ENCODE results near the gene ARHGAP29.

Gene ARHGAP29

DNA sequence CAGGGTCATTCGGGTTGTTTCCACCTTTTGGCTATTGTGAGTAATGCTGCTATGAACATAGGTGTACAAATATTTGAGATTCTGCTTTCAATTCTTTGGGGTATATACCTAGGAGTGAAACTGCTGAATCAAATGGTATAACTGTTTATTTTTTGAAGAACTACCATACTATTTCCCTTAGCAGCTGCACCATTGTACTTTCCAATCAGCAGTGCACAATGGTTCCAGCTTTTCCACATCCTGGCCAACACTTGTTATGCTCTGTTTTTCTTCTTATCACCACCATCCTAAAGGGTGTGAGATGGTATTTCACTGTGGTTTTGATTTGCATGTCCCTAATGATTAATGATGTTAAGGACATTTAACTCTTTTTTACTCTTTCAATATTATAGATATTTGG lies 112.8 kb downstream of the ARHGAP29 start:
- DNase-seq (ENCODE audit: low read depth in 2 of 2): no peak

DNA sequence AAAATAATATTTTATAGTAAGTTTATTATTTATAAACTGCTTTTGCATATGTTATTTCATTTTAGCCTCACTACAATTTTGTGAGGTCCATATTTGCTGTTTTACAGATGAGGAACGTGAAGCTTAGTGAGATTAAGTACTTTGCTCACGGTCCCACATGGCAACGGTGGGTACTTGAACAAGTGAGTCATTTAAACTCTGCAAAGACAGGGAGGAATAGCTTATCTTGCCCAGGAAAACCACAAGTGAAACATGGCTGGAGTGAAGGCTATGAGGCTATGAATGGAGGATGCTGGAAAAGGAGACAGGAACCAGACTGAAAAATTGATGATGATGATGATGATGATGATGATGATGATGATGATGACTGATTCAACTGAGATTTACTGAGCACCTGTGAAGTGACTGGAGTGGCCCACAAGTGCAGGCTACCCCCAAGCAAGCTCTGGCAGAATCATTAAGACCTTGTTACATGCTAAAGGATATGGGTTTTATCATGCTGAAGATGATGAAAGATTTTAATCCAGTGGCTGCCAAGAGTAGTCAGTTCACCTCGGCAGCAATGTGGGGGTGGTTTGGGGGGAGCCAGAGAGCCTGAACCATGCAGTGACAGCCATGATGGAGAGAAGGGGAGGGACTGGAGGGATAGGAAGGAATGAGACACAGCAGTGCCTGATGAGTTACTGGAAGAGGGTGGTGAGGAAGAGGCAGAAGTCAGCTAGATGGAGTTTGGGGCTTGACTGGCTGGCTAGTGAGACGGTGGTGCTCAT lies 115.0 kb downstream of the ARHGAP29 start:
- DNase-seq (ENCODE audit: low read depth in 2 of 2): no peak

Measured in stimulated activated CD4-positive, alpha-beta T cell treated with anti-CD3 and anti-CD28 coated beads, Interleukin-1b, Interleukin-23, amount 100 ng/mL, for 1 hour (primary cell).